PFSK-1 (cell line): ENCODE measurements around the gene CHRNA1.

Experiments
- POLR2AphosphoS5 ChIP-seq: IDR thresholded peaks from 2 replicates; pipeline ENCODE4 v1.6.1; 2012; ENCODE audit warnings: low read depth, mild to moderate bottlenecking, control low read depth, low read length, moderate library complexity
- TAF1 ChIP-seq: IDR thresholded peaks from 2 replicates; pipeline ENCODE4 v1.6.1; 2012; ENCODE audit warnings: low read length, control low read depth, borderline replicate concordance; ENCODE audit not compliant: insufficient read depth

GRCh38 chr2:174744111-174744510 lies 20.2 kb downstream of the CHRNA1 start:
- TF ChIP-seq POLR2AphosphoS5 (no peak), TAF1 (no peak)
